HG02981 (cell line): ENCODE measurements around the gene HNRNPCL4.
"Not testable (repeated sequence)": the region's sequence is repeated elsewhere in the genome, so short reads cannot be mapped to it uniquely, and the experiment has no call there.

ENCODE experiments used
- ATAC-seq: cut with Tn5 transposase; IDR thresholded peaks from one replicate; pipeline ENCODE4 v1.9.1; 2021; ENCODE audit warnings: mild to moderate bottlenecking, moderate library complexity; ENCODE audit not compliant: unreplicated experiment

The HNRNPCL4 gene

GRCh38 chr1:13165531-13165930 is at the start of gene HNRNPCL4:
TSS of gene HNRNPCL4 (minus strand) at chr1:13165631. CDS start at chr1:13165467, 164 bp downstream.
- not testable (repeated sequence) for ATAC-seq

GRCh38 chr1:13208712-13209111 is 43.3 kb upstream of the HNRNPCL4 start:
- not testable (repeated sequence) for ATAC-seq

- ATAC-seq: not testable (repeated sequence)
Observed at GRCh38 chr1:13201309-13201708, 35.9 kb upstream of the HNRNPCL4 start, which contains the start of gene PRAMEF13. TSS of gene PRAMEF13 (minus strand) at chr1:13201409. CDS start at chr1:13199589, 1,820 bp downstream.

GRCh38 chr1:13171548-13171947 is 6.1 kb upstream of the HNRNPCL4 start, which contains the start of gene PRAMEF9:
TSS of gene PRAMEF9 (plus strand) at chr1:13171848. CDS start at chr1:13175281, 3,433 bp downstream.
- ATAC-seq: not testable (repeated sequence)

GRCh38 chr1:13155909-13156308 is 9.5 kb downstream of the HNRNPCL4 start, which contains the start of gene PRAMEF26:
TSS of gene PRAMEF26 (minus strand) at chr1:13156009. CDS start at chr1:13153095, 2,914 bp downstream.
- ATAC-seq: not testable (repeated sequence)

GRCh38 chr1:13116754-13117153 is 48.7 kb downstream of the HNRNPCL4 start, which contains the start of gene HNRNPCL2:
TSS of gene HNRNPCL2 (minus strand) at chr1:13116854. CDS start at chr1:13116400, 454 bp downstream.
- ATAC-seq: not testable (repeated sequence)
